Measurements from ENCODE around the gene ALDH16A1.

GRCh38 chr19:49408816-49409440 lies 44.1 kb upstream of the ALDH16A1 start:
- no peak for TF ChIP-seq ATF2 (IDR thresholded peaks at IDR 0.05; ENCODE audit: low read length)
- TF ChIP-seq CREB1 (IDR thresholded peaks at IDR 0.05) = no peak
- TF ChIP-seq EZH2 (IDR thresholded peaks at IDR 0.05; ENCODE audit: low read depth, low read length, severe bottlenecking) = no peak
- no peak for TF ChIP-seq SP4 (IDR thresholded peaks at IDR 0.05; ENCODE audit: low read length)
- no peak for TF ChIP-seq POLR2A (IDR thresholded peaks at IDR 0.05; ENCODE audit: control extremely low read depth in 1 of 2, low read depth in 2 of 2, low read length in 2 of 2)

Measured in H1 (cell line).